B cell (primary cell): Measurements from ENCODE around the gene SUSD4.

ENCODE experiments used
- CTCF ChIP-seq: fragments of 200-600 bp; IDR thresholded peaks from one replicate; pipeline ENCODE4 v1.8.0; 2022; ENCODE audit warnings: antibody characterized with exemption, mild to moderate bottlenecking
- EZH2 ChIP-seq: IDR thresholded peaks from 2 replicates; pipeline ENCODE4 v1.6.1; 2012; ENCODE audit warnings: borderline replicate concordance, low read depth, mild to moderate bottlenecking, moderate library complexity, low read length; ENCODE audit not compliant: insufficient read depth, poor library complexity, severe bottlenecking

- TF ChIP-seq CTCF (no peak), EZH2 (no peak)
Measured at GRCh38 chr1:223198628-223198965, 165.4 kb downstream of the SUSD4 start.
